HG03103 (cell line): ENCODE data around the gene HTRA3.
"Not testable (repeated sequence)": the region's sequence is repeated elsewhere in the genome, so short reads cannot be mapped to it uniquely, and the experiment has no call there.

ENCODE experiments used
- ATAC-seq: cut with Tn5 transposase; IDR thresholded peaks from one replicate; pipeline ENCODE4 v1.9.1; 2021; ENCODE audit warnings: low read depth; ENCODE audit not compliant: unreplicated experiment

Gene HTRA3

GRCh38 chr4:8336412-8337075 lies 67.0 kb downstream of the HTRA3 start:
- no peak for ATAC-seq

DNA sequence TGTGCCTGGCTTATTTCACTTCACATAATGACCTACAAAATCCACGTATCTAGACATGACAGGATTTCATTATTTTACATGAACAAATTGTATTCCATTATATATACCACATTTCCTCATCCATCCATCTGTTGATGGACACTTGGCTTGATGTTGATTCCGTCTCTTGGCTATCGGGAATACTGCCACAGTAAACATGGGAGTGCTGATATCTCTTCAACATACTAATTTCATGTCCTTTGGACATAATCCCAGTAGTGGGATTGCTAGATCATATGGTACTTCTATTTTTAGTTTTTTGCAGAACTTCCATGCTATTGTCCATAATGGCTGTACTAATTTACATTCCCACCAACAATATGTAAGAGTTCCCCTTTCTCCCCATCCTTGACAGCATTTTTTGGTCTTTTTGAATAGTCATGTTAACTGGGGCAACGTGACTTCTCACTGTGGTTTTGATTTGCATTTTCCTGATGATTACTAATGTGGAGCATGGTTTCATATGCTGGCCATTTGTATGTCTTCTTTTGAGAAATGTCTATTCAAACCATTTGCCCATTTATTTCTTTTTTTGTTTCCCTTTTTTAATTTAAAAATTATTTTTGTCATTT lies 68.9 kb downstream of the HTRA3 start:
- no peak for ATAC-seq

DNA sequence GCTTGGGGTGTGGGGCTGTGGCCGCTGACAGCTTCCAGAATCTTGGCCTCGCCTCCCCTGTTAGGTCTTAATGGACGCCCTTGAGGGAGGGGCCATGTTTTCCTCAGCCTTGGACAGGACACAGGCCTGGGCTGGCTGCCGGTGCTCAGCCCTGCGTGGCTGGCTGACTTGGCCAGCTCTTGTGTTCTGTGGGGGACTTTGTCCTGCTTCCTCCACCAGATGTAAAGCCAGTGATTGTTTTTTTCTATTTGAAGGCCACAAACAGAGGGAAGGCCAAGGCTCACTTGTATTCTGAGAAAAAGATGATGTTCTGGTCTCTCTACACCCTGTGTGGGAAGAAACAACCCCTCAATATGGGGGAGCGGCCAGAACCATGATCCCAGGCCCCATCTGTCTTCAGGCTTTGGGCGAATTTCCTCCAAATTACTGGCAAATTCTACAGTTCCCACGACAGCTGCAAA lies 71.3 kb downstream of the HTRA3 start:
- no peak for ATAC-seq

- ATAC-seq, result not testable (repeated sequence)
Measured at GRCh38 chr4:8341281-8341680, 71.7 kb downstream of the HTRA3 start.

DNA sequence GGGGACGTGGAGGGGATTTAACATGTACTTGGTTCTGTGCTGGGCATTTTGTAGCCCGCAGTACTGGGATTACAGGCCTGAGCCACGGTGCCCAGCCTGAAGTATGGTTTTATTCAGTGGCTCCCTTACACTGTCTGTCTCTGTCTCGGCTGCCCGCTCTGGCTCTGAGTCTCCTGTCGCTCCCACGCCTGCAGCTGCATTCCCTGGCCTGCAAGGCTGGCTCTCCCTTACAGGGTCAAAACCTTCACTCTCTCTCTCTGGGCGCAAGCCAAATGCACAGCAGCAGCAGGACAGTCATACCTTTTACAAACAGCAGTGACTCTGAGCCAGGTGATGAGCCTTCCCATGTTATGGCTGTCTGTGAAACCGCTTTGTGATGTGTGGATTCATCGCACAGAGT lies 72.1 kb downstream of the HTRA3 start:
- ATAC-seq, result no peak

DNA sequence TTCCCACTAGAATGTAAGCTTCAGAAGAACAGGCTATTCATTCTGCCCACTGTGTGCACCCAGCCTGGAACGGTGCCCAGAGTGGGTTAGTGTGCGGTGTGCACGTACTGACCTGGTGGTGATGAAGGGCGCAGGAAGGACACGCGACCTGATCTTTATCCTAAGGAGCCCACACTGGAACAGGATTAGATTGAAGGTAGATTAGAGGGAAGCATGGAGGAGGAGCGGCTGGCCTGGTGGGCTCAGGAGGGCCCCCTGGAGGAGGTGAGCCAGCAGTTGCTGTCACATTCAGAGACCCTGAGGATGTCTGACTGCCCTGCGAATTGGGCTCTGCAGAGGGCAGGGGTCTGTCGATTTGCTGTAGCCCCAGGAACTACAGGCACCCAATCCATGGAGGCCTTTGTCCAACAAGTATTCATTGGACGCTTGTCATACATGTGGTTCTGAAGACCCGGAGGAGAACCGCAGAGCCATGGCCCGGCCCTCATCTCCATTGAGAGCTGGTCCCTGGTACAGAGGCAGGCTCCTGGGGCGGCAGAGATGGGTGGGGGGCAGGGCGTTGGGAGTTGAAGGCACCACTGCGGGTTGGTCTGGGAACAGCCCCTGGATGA lies 73.2 kb downstream of the HTRA3 start:
- ATAC-seq, result no peak

- no peak for ATAC-seq
Measured at GRCh38 chr4:8343262-8343966, 73.9 kb downstream of the HTRA3 start.

DNA sequence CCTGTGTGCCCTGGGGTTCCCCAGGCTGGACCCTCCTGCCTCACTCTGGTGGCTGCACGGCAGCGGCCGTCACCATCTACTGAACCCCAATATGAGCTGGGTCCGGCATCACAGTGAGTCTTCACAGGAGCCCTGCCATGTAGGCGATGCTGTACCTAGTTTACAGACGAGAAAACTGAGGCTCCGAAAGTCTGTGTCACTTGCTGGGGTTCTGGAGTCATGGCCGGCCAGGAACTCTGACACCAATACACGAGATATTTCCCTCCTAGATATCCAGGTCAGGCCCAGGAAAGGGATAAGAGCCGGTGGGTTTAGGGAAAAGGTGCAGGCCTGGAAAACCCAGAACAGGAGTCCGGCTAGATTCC lies 74.4 kb downstream of the HTRA3 start:
- ATAC-seq, result no peak

GRCh38 chr4:8344377-8344776 lies 74.8 kb downstream of the HTRA3 start:
- ATAC-seq, result no peak

DNA sequence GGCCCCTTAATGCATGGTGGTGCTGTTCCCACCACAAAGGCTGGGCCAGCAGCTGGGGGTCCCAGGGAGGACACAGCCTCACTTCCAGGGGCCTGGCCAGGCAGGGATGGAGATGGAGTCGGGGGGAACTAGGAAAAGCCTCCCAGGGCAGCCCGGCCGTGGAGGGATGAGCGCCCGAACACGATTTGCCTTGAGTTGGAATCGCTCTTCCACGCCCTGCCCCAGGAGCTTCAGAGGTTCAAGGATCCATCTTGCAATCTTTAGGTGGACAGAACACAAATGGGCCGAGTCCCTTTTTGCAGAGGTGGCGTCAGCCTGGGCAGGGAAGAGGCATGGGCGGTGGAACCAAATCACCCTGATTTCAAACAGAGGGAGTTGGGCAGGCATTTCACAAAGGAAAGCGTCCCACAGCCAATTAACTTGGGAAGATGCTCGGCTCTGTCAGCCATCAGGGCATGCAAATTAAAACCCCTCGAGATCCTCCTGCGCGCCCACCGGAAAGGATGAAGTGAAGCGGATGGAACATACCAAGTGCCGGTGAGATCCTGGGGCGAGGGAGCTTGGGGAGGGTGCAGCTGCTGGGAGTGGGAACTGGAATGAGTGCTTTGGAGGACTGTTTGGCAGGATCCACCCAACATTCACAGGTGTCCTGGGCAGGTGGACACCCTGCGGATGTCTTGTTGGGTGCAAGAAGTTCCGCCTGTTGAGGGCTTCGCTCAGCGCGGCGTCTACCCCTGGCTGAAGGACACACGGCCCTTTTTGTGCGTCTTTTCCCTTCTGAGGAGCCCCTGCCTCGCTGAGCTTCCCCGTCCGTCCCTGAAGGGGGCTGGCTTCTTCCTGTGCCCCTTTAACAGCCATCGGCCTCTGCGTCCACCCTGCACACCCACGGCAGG lies 75.7 kb downstream of the HTRA3 start:
- ATAC-seq, result no peak

DNA sequence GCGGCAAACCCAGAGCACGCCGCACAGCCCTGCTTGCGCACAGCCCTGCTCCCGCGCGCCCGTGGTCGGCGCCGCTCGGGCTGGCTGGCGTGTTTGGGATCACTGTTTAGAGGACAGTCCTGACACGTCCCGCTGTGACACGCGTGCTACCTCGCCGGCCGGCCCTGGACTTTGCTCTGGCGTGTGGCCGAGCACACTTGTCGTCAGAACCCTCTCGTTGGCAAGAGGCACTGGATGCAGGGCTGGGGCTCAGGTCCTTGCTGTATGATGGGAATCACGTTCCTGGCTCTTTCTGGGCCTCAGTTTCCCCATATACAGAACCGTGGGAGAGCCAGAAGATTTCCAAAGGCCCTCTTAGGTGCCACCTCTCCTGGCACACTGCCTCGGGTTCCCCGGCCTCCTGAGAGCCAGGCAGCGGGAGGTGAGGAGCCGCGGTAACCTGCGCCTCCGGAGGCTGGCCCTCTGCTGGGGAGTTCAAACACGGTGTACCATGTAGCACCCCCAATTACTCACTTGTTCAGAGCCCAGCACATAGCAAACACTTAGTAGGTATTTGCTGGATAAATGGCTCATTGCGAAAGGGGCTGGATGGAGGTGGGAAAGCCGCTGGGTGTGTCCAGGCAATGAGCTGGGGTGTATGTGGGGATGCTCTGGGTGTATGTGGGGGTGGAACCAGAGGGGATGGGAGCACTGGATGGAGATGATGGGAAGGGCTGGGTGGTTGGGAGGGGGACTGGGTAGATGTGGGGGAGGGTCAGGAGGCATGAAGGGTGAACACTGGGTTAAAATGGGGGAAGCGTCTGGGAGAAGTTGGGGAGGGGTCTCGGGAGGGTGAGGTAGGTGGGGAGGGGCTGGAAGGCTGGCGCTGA lies 76.6 kb downstream of the HTRA3 start:
- ATAC-seq, result no peak

DNA sequence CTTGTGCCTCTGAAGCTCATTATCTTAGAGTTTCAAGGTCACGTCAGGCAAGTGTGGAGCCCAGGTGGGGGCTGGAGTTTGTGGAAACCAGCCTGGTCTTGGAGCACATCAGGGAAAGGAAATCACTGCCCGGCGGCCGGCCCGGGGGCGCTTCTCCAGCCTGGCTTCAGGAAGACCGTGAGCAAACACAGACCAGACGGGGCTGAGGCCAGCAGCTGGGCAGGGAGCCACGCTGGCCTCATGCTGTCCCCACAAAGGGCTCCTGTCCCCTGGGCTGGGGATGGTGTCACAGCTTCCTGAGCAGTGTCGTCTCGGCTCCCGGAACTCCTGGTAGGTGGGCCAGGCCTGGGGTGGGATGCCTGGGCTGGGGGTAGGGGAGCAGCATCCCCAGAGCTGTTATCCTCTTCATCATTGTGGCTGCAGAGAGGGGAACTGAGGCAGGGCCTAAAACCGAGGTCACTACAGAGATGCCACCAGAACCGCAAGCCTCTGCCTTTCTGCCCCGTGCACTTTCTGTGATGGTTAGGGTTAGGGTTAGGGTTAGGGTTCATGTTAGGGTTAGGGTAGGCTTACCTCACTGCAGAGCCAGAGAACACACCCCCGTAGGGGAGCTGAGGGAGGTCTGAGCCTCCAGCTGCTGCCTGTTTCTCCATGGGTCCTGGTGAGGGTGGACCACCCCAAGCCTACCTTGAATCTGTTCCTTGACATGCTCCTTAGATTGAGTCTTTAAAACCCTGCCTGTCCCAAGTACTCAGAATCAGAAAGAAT lies 77.5 kb downstream of the HTRA3 start:
- no peak for ATAC-seq

GRCh38 chr4:8347660-8348059 lies 78.1 kb downstream of the HTRA3 start:
- ATAC-seq, result no peak

DNA sequence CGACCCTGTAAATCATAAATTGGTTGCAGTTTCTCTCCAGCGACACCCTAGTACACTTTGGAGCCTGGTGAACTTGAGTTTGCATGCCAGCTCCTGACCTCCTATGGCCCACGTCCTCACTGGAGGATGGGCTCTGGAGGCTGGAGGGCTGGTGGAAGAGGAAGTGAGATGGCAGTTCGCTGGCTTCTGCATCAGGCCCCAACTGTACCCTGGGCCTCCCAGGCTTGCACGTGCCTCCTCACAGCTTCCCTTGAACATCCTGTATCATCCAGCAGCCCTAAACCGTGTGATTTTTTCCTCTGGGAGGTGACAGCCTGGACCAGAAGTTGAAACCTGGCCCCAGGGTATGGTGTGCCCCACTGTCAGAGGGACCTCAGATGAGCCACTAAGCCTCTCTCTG lies 78.5 kb downstream of the HTRA3 start:
- no peak for ATAC-seq

GRCh38 chr4:8349236-8349635 lies 79.7 kb downstream of the HTRA3 start:
- ATAC-seq, result not testable (repeated sequence)

GRCh38 chr4:8349664-8350236 lies 80.2 kb downstream of the HTRA3 start:
- no peak for ATAC-seq

DNA sequence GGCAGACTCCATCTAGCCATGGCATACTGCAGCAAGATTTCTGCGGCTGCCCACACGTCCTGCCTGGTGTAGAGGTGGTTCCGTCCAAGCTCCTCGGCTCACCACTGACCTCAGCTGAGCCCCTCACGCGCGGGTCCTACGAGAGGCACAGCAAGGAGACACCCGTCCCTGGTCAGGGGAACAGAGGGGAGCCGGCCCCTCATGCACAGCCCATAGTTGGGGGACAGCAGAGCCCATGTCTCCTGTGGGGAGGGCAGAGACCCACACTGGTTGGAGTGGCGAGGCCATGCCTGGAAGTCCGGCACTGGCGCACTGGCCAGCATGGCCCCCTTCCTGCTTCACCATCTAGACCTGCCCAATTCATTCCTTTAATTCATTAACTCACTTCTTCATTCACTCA lies 80.8 kb downstream of the HTRA3 start:
- no peak for ATAC-seq

DNA sequence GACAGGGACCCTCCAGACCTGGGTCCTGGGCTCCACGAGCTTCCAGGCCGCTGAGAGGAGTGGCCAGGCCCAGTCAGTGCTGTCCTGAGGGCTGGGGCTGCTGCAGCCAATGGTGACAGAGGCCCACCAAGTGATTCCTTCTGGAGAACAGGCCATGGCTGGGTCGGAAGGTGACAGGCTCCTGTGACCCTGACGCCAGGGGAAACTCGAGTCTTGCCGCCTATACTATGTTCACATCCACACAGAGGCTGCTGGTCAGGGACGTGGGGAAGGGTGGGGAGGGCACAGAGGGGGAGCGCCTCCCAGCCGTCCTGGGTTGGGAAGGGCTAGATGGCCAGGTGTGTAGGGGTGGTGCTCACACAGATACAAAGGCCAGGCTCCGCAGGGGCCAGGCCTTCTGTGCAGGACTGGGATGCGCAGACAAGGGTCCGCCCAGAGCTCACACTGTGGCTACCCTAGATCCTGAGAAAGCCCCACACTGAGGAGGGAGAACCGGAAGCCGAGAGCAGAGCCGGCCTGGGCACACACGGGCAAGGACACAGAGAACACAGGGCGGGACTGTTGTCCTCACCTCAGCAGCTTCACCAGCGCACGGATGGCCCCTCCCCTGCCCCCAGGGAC lies 81.4 kb downstream of the HTRA3 start:
- ATAC-seq, result no peak
